Liver (tissue), 9 donors: ENCODE data around the gene ZC3H11A. TPM values are rescaled to one million over a fixed set of nuclear protein-coding genes. Genes with fewer than 3 reads are reported as not detected.

Experiments used
- DNase-seq: peaks from one replicate; pipeline ENCODE4 v3.0.0-alpha.2; 2017; ENCODE audit warnings: low spot score
- H3K27ac ChIP-seq, 2 donors: one replicate each; pipeline ENCODE4 v1.7.0; 2013; ENCODE audit warnings: inconsistent platforms in 2 of 2, low read length in 2 of 2, control low read depth in 1 of 2, low read depth in 1 of 2, mild to moderate bottlenecking in 1 of 2
- H3K27me3 ChIP-seq, 4 donors: one replicate each; pipeline versions ENCODE4 v1.6.1 to v1.7.0; 2013; ENCODE audit warnings: low read length in 3 of 4, inconsistent platforms in 1 of 4, mild to moderate bottlenecking in 1 of 4, moderate library complexity in 1 of 4; ENCODE audit not compliant: control insufficient read depth in 4 of 4, insufficient read depth in 4 of 4
- H3K36me3 ChIP-seq, 4 donors: one replicate each; pipeline versions ENCODE4 v1.6.1 to v1.7.0; 2013; ENCODE audit warnings: low read length in 3 of 4, mild to moderate bottlenecking in 3 of 4, low read depth in 1 of 4, moderate library complexity in 1 of 4; ENCODE audit not compliant: control insufficient read depth in 4 of 4, insufficient read depth in 3 of 4
- H3K4me1 ChIP-seq, 4 donors: one replicate each; pipeline versions ENCODE4 v1.6.1 to v1.7.0; 2013; ENCODE audit warnings: low read length in 3 of 4, mild to moderate bottlenecking in 3 of 4, moderate library complexity in 1 of 4; ENCODE audit not compliant: control insufficient read depth in 4 of 4, insufficient read depth in 4 of 4
- H3K4me3 ChIP-seq, 3 donors: one replicate each; pipeline versions ENCODE4 v1.6.1 to v1.7.0; 2013; ENCODE audit warnings: low read length in 3 of 3, control low read depth in 1 of 3, low read depth in 1 of 3, mild to moderate bottlenecking in 1 of 3
- H3K9ac ChIP-seq, 2 donors: one replicate each; pipeline ENCODE4 v1.7.0; 2013; ENCODE audit warnings: low read length in 2 of 2, mild to moderate bottlenecking in 2 of 2, moderate library complexity in 2 of 2, control low read depth in 1 of 2, low read depth in 1 of 2
- H3K9me3 ChIP-seq, 4 donors: one replicate each; pipeline versions ENCODE4 v1.6.1 to v1.7.0; 2013; ENCODE audit warnings: low read length in 3 of 4; ENCODE audit not compliant: control insufficient read depth in 4 of 4
- ATF3 ChIP-seq: IDR thresholded peaks from 2 replicates; pipeline ENCODE4 v1.6.1; 2016; ENCODE audit warnings: antibody characterized with exemption
- CTCF ChIP-seq: fragments of 150-350 bp; IDR thresholded peaks from 2 replicates; pipeline ENCODE4 v1.5.1; 2017; ENCODE audit warnings: improper control_type of control experiment, low read depth, low read length; ENCODE audit not compliant: missing input control
- EGR1 ChIP-seq, 2 donors: IDR thresholded peaks; 2 replicates each; pipeline ENCODE4 v1.6.1; 2016 to 2018; ENCODE audit warnings: antibody characterized with exemption in 2 of 2, low read depth in 2 of 2
- FOXA1 ChIP-seq: IDR thresholded peaks from 2 replicates; pipeline ENCODE4 v1.6.1; 2016; ENCODE audit warnings: antibody characterized with exemption
- FOXA2 ChIP-seq: IDR thresholded peaks from 2 replicates; pipeline ENCODE4 v1.6.1; 2016; ENCODE audit warnings: antibody characterized with exemption
- GABPA ChIP-seq, 2 donors: IDR thresholded peaks in 1 of 2; conservative IDR thresholded peaks in 1 of 2; 2 replicates each; pipeline ENCODE4 v1.6.1; 2016; ENCODE audit warnings: antibody characterized with exemption in 2 of 2, mild to moderate bottlenecking in 1 of 2, moderate library complexity in 1 of 2
- HNF4A ChIP-seq, 2 donors: conservative IDR thresholded peaks; 2 replicates each; pipeline ENCODE4 v1.6.1; 2016; ENCODE audit warnings: antibody characterized with exemption in 2 of 2, mild to moderate bottlenecking in 2 of 2
- HNF4G ChIP-seq: IDR thresholded peaks from 2 replicates; pipeline ENCODE4 v1.6.1; 2016; ENCODE audit warnings: antibody characterized with exemption
- MAX ChIP-seq: IDR thresholded peaks from 2 replicates; pipeline ENCODE4 v1.6.1; 2016; ENCODE audit warnings: antibody characterized with exemption
- NR2F2 ChIP-seq: IDR thresholded peaks from 2 replicates; pipeline ENCODE4 v1.6.1; 2016; ENCODE audit warnings: antibody characterized with exemption
- RAD21 ChIP-seq, 2 donors: IDR thresholded peaks; 2 replicates each; pipeline ENCODE4 v1.6.1; 2016; ENCODE audit warnings: antibody characterized with exemption in 2 of 2, mild to moderate bottlenecking in 2 of 2
- REST ChIP-seq: IDR thresholded peaks from 2 replicates; pipeline ENCODE4 v1.6.1; 2016; ENCODE audit warnings: antibody characterized with exemption, mild to moderate bottlenecking
- SP1 ChIP-seq: IDR thresholded peaks from 2 replicates; pipeline ENCODE4 v1.6.1; 2018; ENCODE audit warnings: antibody characterized with exemption, mild to moderate bottlenecking
- YY1 ChIP-seq: IDR thresholded peaks from 2 replicates; pipeline ENCODE4 v1.6.1; 2016; ENCODE audit warnings: antibody characterized with exemption, mild to moderate bottlenecking
- ZBTB33 ChIP-seq: IDR thresholded peaks from 2 replicates; pipeline ENCODE4 v1.6.1; 2016; ENCODE audit warnings: antibody characterized with exemption
- WGBS: extraction: QIAGEN DNeasy Blood & Tissue Kit; methylation state at CpG from one replicate; pipeline ENCODE4 v1.1.7; 2013; 5-methylcytosine and 5-hydroxymethylcytosine counted together
- polyA plus RNA-seq, 2 donors: library from polyadenylated mRNA; stranded (reverse) in 1 of 2; unstranded in 1 of 2; fragments of 200-250 nt in 1 of 2; fragments of >200 nt in 1 of 2; fragmentation: Nextera tagmentation in 1 of 2; extraction: Ambion mirVana in 1 of 2; gene quantifications; one replicate each; pipeline versions ENCODE4 v1.2.1 to v1.2.3, GENCODE V29; 2013 to 2015
- total RNA-seq, 2 donors: library from RNA; depleted of rRNA; stranded (reverse); fragments of >200 nt; gene quantifications; one replicate each; pipeline ENCODE4 v1.2.3, GENCODE V29; 2014
- donor health status: healthy.
- donor health status: healthy.
- donor health status: healthy.
- donor health status: healthy.
- donor health status: healthy.

ZC3H11A gene
- total and polyA plus RNA-seq, 4 donors = 14.9 to 76.8 (median 30.2) TPM

GRCh38 chr1:203839081-203839480 lies 43.7 kb downstream of the ZC3H11A start (continued):
- TF ChIP-seq ATF3 (no peak), HNF4G (no peak), HNF4A (conservative IDR thresholded peaks at IDR 0.05) (no peak), SP1 (no peak), EGR1 (IDR thresholded peaks at IDR 0.05; ENCODE audit: low read depth in 2 of 2) (no peak)

- Histone ChIP-seq H3K4me3 (no peak overlapping the region), H3K36me3 (peaks cover 6 to 55% (median 35%) of the 10 kb centered on the region in 4 donors), H3K4me1 (peaks cover 0 to 11% (median 3%) of the 10 kb centered on the region in 4 donors), H3K27me3 (no peaks in the 10 kb centered on the region), H3K9ac (no peak overlapping the region), H3K27ac (no peak overlapping the region), H3K9me3 (no peaks in the 10 kb centered on the region)
- no peak for DNase-seq
- no peak for TF ChIP-seq HNF4G
- no peak for TF ChIP-seq YY1
- no peak for TF ChIP-seq MAX
- 98% methylated on average over 4 of the region's 4 CpGs for WGBS
Measured at GRCh38 chr1:203840208-203840808, 44.9 kb downstream of the ZC3H11A start.

GRCh38 chr1:203842559-203842876 lies 47.1 kb downstream of the ZC3H11A start:
- Histone ChIP-seq H3K9me3 (no peaks in the 10 kb centered on the region), H3K27me3 (no peaks in the 10 kb centered on the region), H3K27ac (no peak overlapping the region), H3K4me1 (peaks cover 0 to under 1% (median 0%) of the 10 kb centered on the region in 4 donors), H3K4me3 (no peak overlapping the region), H3K9ac (no peak overlapping the region), H3K36me3 (peaks cover 12 to 55% (median 39%) of the 10 kb centered on the region in 4 donors)
- WGBS = 88% methylated on average over 2 of the region's 2 CpGs
- no peak for DNase-seq
- TF ChIP-seq FOXA2 = no peak
- TF ChIP-seq REST = no peak
- TF ChIP-seq MAX = no peak
- no peak for TF ChIP-seq HNF4A (conservative IDR thresholded peaks at IDR 0.05)
- TF ChIP-seq HNF4G = no peak
- no peak for TF ChIP-seq GABPA (IDR thresholded peaks at IDR 0.05 in 1 of 2, conservative IDR thresholded peaks at IDR 0.05 in 1 of 2)
- TF ChIP-seq RAD21 (IDR thresholded peaks at IDR 0.05) = no peak
- TF ChIP-seq SP1 = no peak
- TF ChIP-seq NR2F2 = no peak
- no peak for TF ChIP-seq ZBTB33
- TF ChIP-seq CTCF = no peak
- no peak for TF ChIP-seq YY1
- no peak for TF ChIP-seq FOXA1
